ENCODE results near the gene KLHL28.
"Not testable (repeated sequence)": the region's sequence is repeated elsewhere in the genome, so short reads cannot be mapped to it uniquely, and the experiment has no call there.

The KLHL28 gene

GRCh38 chr14:44910821-44911220 is 50.9 kb downstream of the KLHL28 start:
- Mint-ChIP-seq H3K9me3 (no peaks in the 10 kb centered on the region), H3K4me1 (no peaks in the 10 kb centered on the region), H3K4me3 (no peak overlapping the region), H3K27me3 (peaks cover 41% of the 10 kb centered on the region), H3K27ac (ENCODE audit: low read depth) (no peak overlapping the region), H3K36me3 (ENCODE audit: insufficient read depth) (peaks cover 4% of the 10 kb centered on the region)
- ATAC-seq (replicated peaks; ENCODE audit: extremely low read depth, poor library complexity, severe bottlenecking) = no peak
- DNase-seq (ENCODE audit: low spot score in 2 of 2) = no peak

- DNase-seq (ENCODE audit: low spot score in 2 of 2) (no peak), ATAC-seq (replicated peaks; ENCODE audit: extremely low read depth, poor library complexity, severe bottlenecking) (no peak)
- Mint-ChIP-seq H3K4me1 (peaks cover 12% of the 10 kb centered on the region), H3K4me3 (no peak overlapping the region), H3K27me3 (no peaks in the 10 kb centered on the region), H3K27ac (ENCODE audit: low read depth) (no peak overlapping the region), H3K36me3 (ENCODE audit: insufficient read depth) (peaks cover 10% of the 10 kb centered on the region), H3K9me3 (no peaks in the 10 kb centered on the region)
Observed at GRCh38 chr14:44901696-44902095, 60.1 kb downstream of the KLHL28 start.

GRCh38 chr14:44898551-44898950 is 63.2 kb downstream of the KLHL28 start:
- DNase-seq (ENCODE audit: low spot score in 2 of 2) (no peak), ATAC-seq (replicated peaks; ENCODE audit: extremely low read depth, poor library complexity, severe bottlenecking) (no peak)
- peak overlapping the region; percentile 72 for H3K4me3 Mint-ChIP-seq
- H3K9me3 Mint-ChIP-seq = no peaks in the 10 kb centered on the region
- peaks cover 6% of the 10 kb centered on the region for H3K36me3 Mint-ChIP-seq (ENCODE audit: insufficient read depth)
- peak overlapping the region; percentile 95 for H3K27ac Mint-ChIP-seq (ENCODE audit: low read depth)
- H3K27me3 Mint-ChIP-seq = no peaks in the 10 kb centered on the region
- peaks cover 12% of the 10 kb centered on the region for H3K4me1 Mint-ChIP-seq

- Mint-ChIP-seq H3K9me3 (no peaks in the 10 kb centered on the region), H3K27ac (ENCODE audit: low read depth) (peak overlapping the region; percentile 95), H3K27me3 (no peaks in the 10 kb centered on the region), H3K4me3 (peak overlapping the region; percentile 72), H3K4me1 (peaks cover 12% of the 10 kb centered on the region), H3K36me3 (ENCODE audit: insufficient read depth) (peaks cover 6% of the 10 kb centered on the region)
- DNase-seq (ENCODE audit: low spot score in 2 of 2) (no peak), ATAC-seq (replicated peaks; ENCODE audit: extremely low read depth, poor library complexity, severe bottlenecking) (no peak)
Observed at GRCh38 chr14:44897845-44898151, 63.9 kb downstream of the KLHL28 start.

GRCh38 chr14:44897041-44897844 is 64.5 kb downstream of the KLHL28 start:
- Mint-ChIP-seq H3K27ac (ENCODE audit: low read depth) (peak overlapping the region; percentile 95), H3K9me3 (no peaks in the 10 kb centered on the region), H3K36me3 (ENCODE audit: insufficient read depth) (peaks cover 6% of the 10 kb centered on the region), H3K4me1 (peaks cover 12% of the 10 kb centered on the region), H3K27me3 (no peaks in the 10 kb centered on the region), H3K4me3 (peak overlapping the region; percentile 72)
- DNase-seq (ENCODE audit: low spot score in 2 of 2) (peak; percentile 80 to 85), ATAC-seq (replicated peaks; ENCODE audit: extremely low read depth, poor library complexity, severe bottlenecking) (peak; percentile 99)

- peak overlapping the region; percentile 95 for H3K27ac Mint-ChIP-seq (ENCODE audit: low read depth)
- H3K9me3 Mint-ChIP-seq = no peaks in the 10 kb centered on the region
Observed at GRCh38 chr14:44896275-44897040, 65.3 kb downstream of the KLHL28 start.

GRCh38 chr14:44895716-44896115 is 66.0 kb downstream of the KLHL28 start:
- Mint-ChIP-seq H3K4me3 (no peak overlapping the region), H3K36me3 (ENCODE audit: insufficient read depth) (peaks cover 6% of the 10 kb centered on the region), H3K27ac (ENCODE audit: low read depth) (no peak overlapping the region), H3K9me3 (no peaks in the 10 kb centered on the region), H3K4me1 (peaks cover 12% of the 10 kb centered on the region), H3K27me3 (no peaks in the 10 kb centered on the region)
- no peak for DNase-seq (ENCODE audit: low spot score in 2 of 2)
- no peak for ATAC-seq (replicated peaks; ENCODE audit: extremely low read depth, poor library complexity, severe bottlenecking)

More at GRCh38 chr14:44896275-44897040, 65.3 kb downstream of the KLHL28 start:
- DNase-seq (ENCODE audit: low spot score in 2 of 2) (no peak), ATAC-seq (replicated peaks; ENCODE audit: extremely low read depth, poor library complexity, severe bottlenecking) (no peak)
- H3K4me3 Mint-ChIP-seq = peak overlapping the region; percentile 72
- H3K27me3 Mint-ChIP-seq = no peaks in the 10 kb centered on the region
- H3K36me3 Mint-ChIP-seq (ENCODE audit: insufficient read depth) = peaks cover 6% of the 10 kb centered on the region
- H3K4me1 Mint-ChIP-seq = peaks cover 12% of the 10 kb centered on the region

GRCh38 chr14:44893535-44893934 is 68.2 kb downstream of the KLHL28 start:
- Mint-ChIP-seq H3K27ac (ENCODE audit: low read depth) (no peak overlapping the region), H3K4me3 (no peak overlapping the region), H3K27me3 (no peaks in the 10 kb centered on the region), H3K9me3 (no peaks in the 10 kb centered on the region), H3K4me1 (peaks cover 8% of the 10 kb centered on the region), H3K36me3 (ENCODE audit: insufficient read depth) (peaks cover 4% of the 10 kb centered on the region)
- ATAC-seq (replicated peaks; ENCODE audit: extremely low read depth, poor library complexity, severe bottlenecking) (no peak), DNase-seq (ENCODE audit: low spot score in 2 of 2) (no peak)

GRCh38 chr14:44891726-44892372 is 69.9 kb downstream of the KLHL28 start:
- DNase-seq (ENCODE audit: low spot score in 2 of 2); H3K27ac Mint-ChIP-seq (ENCODE audit: low read depth); H3K27me3 Mint-ChIP-seq; H3K9me3 Mint-ChIP-seq; ATAC-seq (replicated peaks; ENCODE audit: extremely low read depth, poor library complexity, severe bottlenecking); H3K4me1 Mint-ChIP-seq; H3K36me3 Mint-ChIP-seq (ENCODE audit: insufficient read depth); H3K4me3 Mint-ChIP-seq: not testable (repeated sequence)

GRCh38 chr14:44889595-44890471 is 71.9 kb downstream of the KLHL28 start:
- ATAC-seq (replicated peaks; ENCODE audit: extremely low read depth, poor library complexity, severe bottlenecking) = no peak
- Mint-ChIP-seq H3K9me3 (no peaks in the 10 kb centered on the region), H3K4me1 (no peaks in the 10 kb centered on the region), H3K36me3 (ENCODE audit: insufficient read depth) (no peaks in the 10 kb centered on the region), H3K4me3 (no peak overlapping the region), H3K27me3 (no peaks in the 10 kb centered on the region), H3K27ac (ENCODE audit: low read depth) (no peak overlapping the region)
- no peak for DNase-seq (ENCODE audit: low spot score in 2 of 2)

GRCh38 chr14:44887596-44887955 is 74.2 kb downstream of the KLHL28 start:
- H3K4me3 Mint-ChIP-seq = no peak overlapping the region
- H3K4me1 Mint-ChIP-seq = no peaks in the 10 kb centered on the region

More at GRCh38 chr14:44887596-44887955, 74.2 kb downstream of the KLHL28 start:
- Mint-ChIP-seq H3K9me3 (no peaks in the 10 kb centered on the region), H3K36me3 (ENCODE audit: insufficient read depth) (no peaks in the 10 kb centered on the region), H3K27ac (ENCODE audit: low read depth) (no peak overlapping the region), H3K27me3 (peaks cover 4% of the 10 kb centered on the region)
- ATAC-seq (replicated peaks; ENCODE audit: extremely low read depth, poor library complexity, severe bottlenecking) (no peak), DNase-seq (ENCODE audit: low spot score in 2 of 2) (no peak)

Data from central memory CD8-positive, alpha-beta T cell (primary cell).